ENCODE measurements around the gene FZD7. TPM values are rescaled to one million over a fixed set of nuclear protein-coding genes. Genes with fewer than 3 reads are reported as not detected.

FZD7 gene
- total and polyA plus RNA-seq, 2 donors (not counting 1 experiment from before 2014, with no cell fraction given), result 0.67 to 2.1 TPM

GRCh38 chr2:201987426-201987825, 46.2 kb upstream of the FZD7 start:
- H3K27me3 Mint-ChIP-seq, result no peaks in the 10 kb centered on the region
- H3K4me1 Mint-ChIP-seq, result no peaks in the 10 kb centered on the region
- Histone ChIP-seq H3K9ac (ENCODE audit: low read length) (no peak overlapping the region), H3K9me3 (ENCODE audit: control extremely low read depth in 1 of 3, control insufficient read depth in 2 of 3, insufficient read depth in 1 of 3, low read length in 2 of 3) (no peaks in the 10 kb centered on the region), H3K4me2 (replicated peaks; ENCODE audit: low read depth, low read length, poor library complexity, severe bottlenecking) (no peak overlapping the region), H3K27ac (ENCODE audit: low read length in 2 of 2) (no peak overlapping the region), H3K27me3 (replicated peaks in 1 of 4; ENCODE audit: control extremely low read depth in 1 of 4, control insufficient read depth in 3 of 4, insufficient read depth in 4 of 4, low read length in 3 of 4) (no peaks in the 10 kb centered on the region), H3K36me3 (replicated peaks in 1 of 2; ENCODE audit: control extremely low read depth in 1 of 2, control insufficient read depth in 1 of 2, extremely low read depth in 1 of 2, insufficient read depth in 2 of 2, low read length in 1 of 2) (no peaks in the 10 kb centered on the region), H2AFZ (ENCODE audit: insufficient read depth, low read depth, low read length, poor library complexity, severe bottlenecking) (no peak overlapping the region), H3K4me3 (ENCODE audit: control extremely low read depth in 1 of 5, extremely low read depth in 1 of 5, insufficient read depth in 1 of 5, low read depth in 2 of 5, low read length in 4 of 5) (no peak overlapping the region), H3K79me2 (ENCODE audit: control insufficient read depth, insufficient read depth, low read length) (no peaks in the 10 kb centered on the region), H3K4me1 (ENCODE audit: control insufficient read depth in 2 of 2, insufficient read depth in 2 of 2, low read length in 2 of 2) (no peaks in the 10 kb centered on the region), H4K20me1 (ENCODE audit: control insufficient read depth, insufficient read depth, low read length, poor library complexity, severe bottlenecking) (no peaks in the 10 kb centered on the region)
- DNase-seq (no peak), ATAC-seq (ENCODE audit: low read depth) (no peak)
- H3K9me3 Mint-ChIP-seq (ENCODE audit: insufficient read depth), result no peaks in the 10 kb centered on the region
- TF ChIP-seq, protein P1, sequence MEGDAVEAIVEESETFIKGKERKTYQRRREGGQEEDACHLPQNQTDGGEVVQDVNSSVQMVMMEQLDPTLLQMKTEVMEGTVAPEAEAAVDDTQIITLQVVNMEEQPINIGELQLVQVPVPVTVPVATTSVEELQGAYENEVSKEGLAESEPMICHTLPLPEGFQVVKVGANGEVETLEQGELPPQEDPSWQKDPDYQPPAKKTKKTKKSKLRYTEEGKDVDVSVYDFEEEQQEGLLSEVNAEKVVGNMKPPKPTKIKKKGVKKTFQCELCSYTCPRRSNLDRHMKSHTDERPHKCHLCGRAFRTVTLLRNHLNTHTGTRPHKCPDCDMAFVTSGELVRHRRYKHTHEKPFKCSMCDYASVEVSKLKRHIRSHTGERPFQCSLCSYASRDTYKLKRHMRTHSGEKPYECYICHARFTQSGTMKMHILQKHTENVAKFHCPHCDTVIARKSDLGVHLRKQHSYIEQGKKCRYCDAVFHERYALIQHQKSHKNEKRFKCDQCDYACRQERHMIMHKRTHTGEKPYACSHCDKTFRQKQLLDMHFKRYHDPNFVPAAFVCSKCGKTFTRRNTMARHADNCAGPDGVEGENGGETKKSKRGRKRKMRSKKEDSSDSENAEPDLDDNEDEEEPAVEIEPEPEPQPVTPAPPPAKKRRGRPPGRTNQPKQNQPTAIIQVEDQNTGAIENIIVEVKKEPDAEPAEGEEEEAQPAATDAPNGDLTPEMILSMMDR (IDR thresholded peaks at IDR 0.05), result no peak
- no peak for TF ChIP-seq EZH2 (IDR thresholded peaks at IDR 0.05; ENCODE audit: borderline replicate concordance, insufficient read depth, low read depth, low read length, poor library complexity, severe bottlenecking)
- 20% methylated on average over 1 of the region's 2 CpGs for WGBS (ENCODE audit: insufficient coverage)
- POLR2A ChIA-PET, result no interaction called here
- H3K4me3 Mint-ChIP-seq, result no peak overlapping the region
- intact Hi-C loops (cut with micrococcal nuclease), result no loop called here
- CTCF ChIA-PET, result no interaction called here
- no peak overlapping the region for H3K27ac Mint-ChIP-seq

DNA sequence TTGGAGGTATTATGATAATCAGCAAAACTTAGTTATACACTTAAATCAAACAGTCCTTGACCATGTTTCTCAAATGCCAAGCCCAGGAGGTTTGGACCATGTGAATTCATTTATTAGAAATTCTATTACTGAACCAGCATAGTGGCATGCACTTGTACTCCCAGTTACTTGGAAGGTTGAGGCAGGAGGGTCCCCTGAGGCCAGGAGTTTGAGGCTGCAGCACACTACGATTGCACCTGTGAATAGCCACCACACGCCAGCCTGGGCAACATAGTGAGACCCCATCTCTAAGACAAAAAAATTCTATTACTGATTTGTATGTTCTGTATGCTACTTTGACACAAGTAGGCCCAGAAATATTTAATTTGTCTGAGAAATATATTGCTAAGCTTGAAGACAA, 43.6 kb upstream of the FZD7 start:
- WGBS (ENCODE audit: insufficient coverage), result 100% methylated on average over 1 of the region's 2 CpGs
- no peaks in the 10 kb centered on the region for H3K27me3 Mint-ChIP-seq
- no peaks in the 10 kb centered on the region for H3K9me3 Mint-ChIP-seq (ENCODE audit: insufficient read depth)
- H3K4me2 ChIP-seq (replicated peaks; ENCODE audit: low read depth, low read length, poor library complexity, severe bottlenecking), result no peak overlapping the region
- H3K36me3 ChIP-seq (replicated peaks in 1 of 2; ENCODE audit: control extremely low read depth in 1 of 2, control insufficient read depth in 1 of 2, extremely low read depth in 1 of 2, insufficient read depth in 2 of 2, low read length in 1 of 2), result no peaks in the 10 kb centered on the region
- H2AFZ ChIP-seq (ENCODE audit: insufficient read depth, low read depth, low read length, poor library complexity, severe bottlenecking), result no peak overlapping the region
- no peak overlapping the region for H3K27ac Mint-ChIP-seq
- H3K4me1 ChIP-seq (ENCODE audit: control insufficient read depth in 2 of 2, insufficient read depth in 2 of 2, low read length in 2 of 2), result no peaks in the 10 kb centered on the region
- intact Hi-C loops (cut with micrococcal nuclease), result no loop called here
- no peaks in the 10 kb centered on the region for H4K20me1 ChIP-seq (ENCODE audit: control insufficient read depth, insufficient read depth, low read length, poor library complexity, severe bottlenecking)
- H3K27me3 ChIP-seq (replicated peaks in 1 of 4; ENCODE audit: control extremely low read depth in 1 of 4, control insufficient read depth in 3 of 4, insufficient read depth in 4 of 4, low read length in 3 of 4), result no peaks in the 10 kb centered on the region
- H3K9ac ChIP-seq (ENCODE audit: low read length), result no peak overlapping the region
- POLR2A ChIA-PET, result no interaction called here
- TF ChIP-seq, protein P1 (IDR thresholded peaks at IDR 0.05), result no peak
- no peak for TF ChIP-seq EZH2 (IDR thresholded peaks at IDR 0.05; ENCODE audit: borderline replicate concordance, insufficient read depth, low read depth, low read length, poor library complexity, severe bottlenecking)
- no peak overlapping the region for H3K4me3 Mint-ChIP-seq
- ATAC-seq (ENCODE audit: low read depth) (no peak), DNase-seq (no peak)
- no peak overlapping the region for H3K4me3 ChIP-seq (ENCODE audit: control extremely low read depth in 1 of 5, extremely low read depth in 1 of 5, insufficient read depth in 1 of 5, low read depth in 2 of 5, low read length in 4 of 5)
- H3K4me1 Mint-ChIP-seq, result no peaks in the 10 kb centered on the region
- CTCF ChIA-PET, result no interaction called here
- H3K27ac ChIP-seq (ENCODE audit: low read length in 2 of 2), result no peak overlapping the region
- H3K79me2 ChIP-seq (ENCODE audit: control insufficient read depth, insufficient read depth, low read length), result no peaks in the 10 kb centered on the region
- no peaks in the 10 kb centered on the region for H3K9me3 ChIP-seq (ENCODE audit: control extremely low read depth in 1 of 3, control insufficient read depth in 2 of 3, insufficient read depth in 1 of 3, low read length in 2 of 3)

Measured in B cell (primary cell).